Nucleus accumbens (tissue), 56 donors: ENCODE measurements around the gene EFHC1.
A peak's percentile ranks its signal among the peaks of the same experiment; 100 is the strongest.
"Not testable (repeated sequence)": the region's sequence is repeated elsewhere in the genome, so short reads cannot be mapped to it uniquely, and the experiment has no call there.

Experiments used
- DNase-seq, 56 donors: peaks; one replicate each; lab custom pipeline; 2025; lab: John Stamatoyannopoulos, UW

Gene EFHC1, protein sequence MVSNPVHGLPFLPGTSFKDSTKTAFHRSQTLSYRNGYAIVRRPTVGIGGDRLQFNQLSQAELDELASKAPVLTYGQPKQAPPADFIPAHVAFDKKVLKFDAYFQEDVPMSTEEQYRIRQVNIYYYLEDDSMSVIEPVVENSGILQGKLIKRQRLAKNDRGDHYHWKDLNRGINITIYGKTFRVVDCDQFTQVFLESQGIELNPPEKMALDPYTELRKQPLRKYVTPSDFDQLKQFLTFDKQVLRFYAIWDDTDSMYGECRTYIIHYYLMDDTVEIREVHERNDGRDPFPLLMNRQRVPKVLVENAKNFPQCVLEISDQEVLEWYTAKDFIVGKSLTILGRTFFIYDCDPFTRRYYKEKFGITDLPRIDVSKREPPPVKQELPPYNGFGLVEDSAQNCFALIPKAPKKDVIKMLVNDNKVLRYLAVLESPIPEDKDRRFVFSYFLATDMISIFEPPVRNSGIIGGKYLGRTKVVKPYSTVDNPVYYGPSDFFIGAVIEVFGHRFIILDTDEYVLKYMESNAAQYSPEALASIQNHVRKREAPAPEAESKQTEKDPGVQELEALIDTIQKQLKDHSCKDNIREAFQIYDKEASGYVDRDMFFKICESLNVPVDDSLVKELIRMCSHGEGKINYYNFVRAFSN

GRCh38 chr6:52419809-52420667, at the start of gene EFHC1:
Gene EFHC1 (plus strand): TSS chr6:52420342. CDS start chr6:52420411, 69 bp downstream.
- peak; percentile 82 to 99 (median 96) for DNase-seq

DNA sequence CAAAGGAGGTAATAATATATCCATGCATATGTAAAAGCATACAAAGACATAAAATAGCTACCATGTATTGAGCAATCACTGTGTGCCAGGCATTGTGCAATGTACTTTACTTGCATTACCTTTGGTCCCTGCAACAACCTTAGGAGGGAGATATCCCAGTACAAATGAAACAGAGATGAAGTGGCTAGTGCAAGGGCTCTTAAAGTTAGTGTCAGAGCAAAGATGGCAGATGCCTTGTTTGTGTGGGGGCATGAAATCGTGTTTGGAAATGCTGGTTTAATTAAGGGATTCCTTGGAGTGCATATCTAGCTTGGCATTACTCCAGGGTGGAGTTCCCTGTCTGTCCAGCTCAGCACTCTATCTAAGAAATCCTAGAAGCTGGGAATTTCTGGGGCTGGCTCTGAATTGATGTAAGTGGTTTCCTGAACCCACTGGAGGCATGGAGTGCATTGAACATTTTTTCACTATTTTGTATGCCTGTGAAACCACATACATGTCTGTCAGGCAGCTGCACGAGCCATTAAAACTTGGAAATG, 48.4 kb upstream of the EFHC1 start:
- DNase-seq, result no peak

GRCh38 chr6:52373151-52373690, 46.9 kb upstream of the EFHC1 start:
- peak in 9 of 56 donors; percentile 9 to 50 (median 20) for DNase-seq

DNA sequence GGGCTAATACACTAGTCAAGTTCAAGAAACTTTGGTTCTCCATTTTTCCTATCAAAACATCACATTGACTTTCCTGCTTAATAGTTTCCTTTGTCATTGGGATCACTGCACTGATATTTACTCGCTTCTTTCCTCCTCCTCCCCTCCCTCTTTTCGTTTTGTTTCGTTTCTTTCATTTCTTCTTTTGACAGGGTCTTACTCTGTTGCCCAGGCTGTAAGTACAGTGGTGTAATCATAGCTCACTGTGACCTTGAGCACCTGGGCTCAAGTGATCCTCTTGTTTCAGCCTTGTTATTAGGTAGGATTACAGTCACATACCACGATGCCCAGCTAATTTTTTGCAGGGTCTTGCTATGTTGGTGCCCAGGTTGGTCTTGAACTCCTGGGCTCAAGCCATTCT, 45.9 kb upstream of the EFHC1 start:
- DNase-seq, result no peak

GRCh38 chr6:52375780-52376556, 44.2 kb upstream of the EFHC1 start:
- DNase-seq, result peak in 11 of 56 donors; percentile 9 to 30 (median 16)

DNA sequence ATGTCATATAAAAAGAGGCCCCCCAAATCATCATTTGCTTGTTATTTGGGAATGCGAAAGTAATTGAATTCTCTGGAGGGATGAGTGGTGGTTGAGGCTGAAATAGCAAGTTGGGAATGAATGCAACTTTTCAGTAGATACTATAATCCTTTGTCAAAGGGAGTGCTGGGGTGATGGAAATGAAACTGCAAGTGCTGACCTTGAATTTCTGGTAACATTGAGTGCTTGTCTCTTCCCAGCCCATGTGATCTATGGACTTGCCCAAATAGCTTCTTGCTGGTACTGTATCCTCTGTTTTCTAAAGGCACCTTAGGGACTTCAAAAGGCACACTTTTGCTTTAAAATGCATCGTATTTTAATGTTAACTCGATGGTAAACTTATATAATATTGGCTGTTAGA, 43.4 kb upstream of the EFHC1 start:
- peak in 18 of 56 donors; percentile 9 to 44 (median 22) for DNase-seq

DNA sequence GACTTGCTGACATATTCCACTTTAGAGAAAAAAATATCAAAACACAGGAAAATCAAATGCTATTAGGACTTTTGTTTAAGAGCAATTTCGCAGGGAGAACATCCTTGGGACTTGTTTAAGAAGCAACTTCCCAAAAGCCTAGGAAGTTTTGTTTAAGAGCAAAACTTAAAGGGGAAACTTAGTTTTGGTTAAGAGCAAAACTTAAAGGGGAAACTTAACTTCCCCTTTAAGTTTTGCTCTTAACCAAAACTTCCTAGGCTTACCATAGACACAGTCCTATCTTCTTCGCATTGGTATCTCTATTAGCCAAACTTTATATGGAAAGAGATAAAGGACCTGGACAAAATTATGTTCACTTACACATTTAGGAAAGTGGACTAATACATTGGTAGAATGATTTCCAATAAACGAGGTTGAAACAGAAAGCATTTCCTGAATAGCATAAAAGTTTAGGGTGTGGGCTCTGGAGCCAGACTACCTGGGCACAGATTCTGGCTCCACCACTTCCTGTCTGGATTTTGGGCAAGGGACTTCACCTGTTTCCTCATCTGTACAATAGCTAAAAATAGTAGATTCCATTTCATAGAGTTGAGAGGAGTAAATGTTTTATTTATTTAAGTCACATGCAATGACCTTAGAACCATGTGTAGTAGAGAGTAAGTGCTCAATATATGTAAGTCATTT, 42.5 kb upstream of the EFHC1 start:
- no peak for DNase-seq

GRCh38 chr6:52381249-52381648, 38.9 kb upstream of the EFHC1 start:
- no peak for DNase-seq

DNA sequence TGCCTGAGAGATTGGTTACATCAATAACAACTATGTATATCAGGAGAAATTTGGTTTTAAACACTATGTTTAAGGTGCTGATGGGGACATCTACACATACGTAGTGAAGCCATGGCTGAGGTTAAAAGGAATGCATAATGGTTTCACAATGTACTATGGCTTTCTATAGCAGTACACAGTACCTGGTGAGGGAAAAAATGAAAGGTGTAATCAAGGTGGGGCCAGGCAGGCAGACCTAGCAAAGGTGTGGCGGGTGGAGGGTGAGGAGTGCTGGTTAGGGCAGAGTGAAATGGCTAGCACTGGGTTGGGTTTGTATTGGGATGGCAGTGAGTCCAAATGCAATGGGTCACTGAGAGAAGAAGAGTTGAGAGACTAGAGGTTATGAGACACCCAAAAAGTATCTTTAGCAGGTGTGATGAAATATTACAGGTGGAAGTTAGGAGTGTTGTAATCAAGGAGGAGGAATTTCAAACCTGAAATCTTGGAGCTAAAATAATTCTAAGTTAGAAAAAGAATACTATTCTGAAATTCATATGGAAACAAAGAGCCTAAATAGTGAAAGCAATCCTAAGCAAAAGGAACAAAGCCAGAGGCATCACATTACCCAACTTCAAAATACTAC, 35.9 kb upstream of the EFHC1 start:
- DNase-seq, result no peak

- no peak for DNase-seq
These were observed 35.1 kb upstream of the EFHC1 start for GRCh38 chr6:52385074-52385473.

DNA sequence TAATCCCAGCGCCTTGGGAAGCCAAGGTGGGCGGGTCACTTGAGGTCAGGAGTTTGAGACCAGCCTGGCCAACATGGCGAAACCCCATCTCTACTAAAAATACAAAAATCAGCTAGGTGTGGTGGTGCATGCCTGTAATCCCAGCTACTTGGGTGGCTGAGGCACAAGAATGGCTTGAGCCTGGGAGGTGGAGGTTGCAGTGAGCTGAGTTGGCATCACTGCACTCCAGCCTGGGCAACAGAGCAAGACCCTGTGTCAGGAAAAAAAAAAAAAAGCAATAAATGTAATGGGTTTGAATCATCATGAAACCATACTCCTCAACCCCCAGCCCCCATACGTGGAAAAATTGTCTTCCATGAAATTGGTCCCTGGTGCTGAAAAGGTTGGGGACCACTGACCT, 32.0 kb upstream of the EFHC1 start:
- DNase-seq, result not testable (repeated sequence)

GRCh38 chr6:52388790-52389189, 31.4 kb upstream of the EFHC1 start:
- peak in 28 of 56 donors; percentile 7 to 56 (median 26) for DNase-seq

GRCh38 chr6:52389264-52389625, 30.9 kb upstream of the EFHC1 start:
- no peak for DNase-seq

- DNase-seq, result peak in 6 of 56 donors; percentile 5 to 27 (median 13)
These were observed 30.3 kb upstream of the EFHC1 start for GRCh38 chr6:52389626-52390360.

DNA sequence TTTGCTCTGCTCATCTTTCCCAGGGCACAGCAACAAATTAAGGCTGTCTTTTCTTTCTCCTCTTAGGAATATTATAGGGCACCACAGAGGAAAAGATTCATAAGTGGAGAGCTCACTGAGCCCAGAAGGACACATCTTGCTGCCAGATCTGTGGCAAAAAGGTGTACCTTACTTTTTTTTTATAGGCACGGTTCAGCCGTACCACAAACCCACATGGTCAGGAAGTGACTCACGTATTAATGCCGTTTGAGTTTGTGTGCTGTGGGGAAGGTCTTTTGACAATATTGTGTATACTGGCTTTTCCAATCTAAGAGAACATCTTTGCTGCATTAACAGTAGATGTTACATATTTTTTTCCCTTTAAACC, 29.8 kb upstream of the EFHC1 start:
- no peak for DNase-seq

GRCh38 chr6:52391599-52391998, 28.5 kb upstream of the EFHC1 start:
- peak in 4 of 56 donors; percentile 12 to 37 (median 18) for DNase-seq

DNA sequence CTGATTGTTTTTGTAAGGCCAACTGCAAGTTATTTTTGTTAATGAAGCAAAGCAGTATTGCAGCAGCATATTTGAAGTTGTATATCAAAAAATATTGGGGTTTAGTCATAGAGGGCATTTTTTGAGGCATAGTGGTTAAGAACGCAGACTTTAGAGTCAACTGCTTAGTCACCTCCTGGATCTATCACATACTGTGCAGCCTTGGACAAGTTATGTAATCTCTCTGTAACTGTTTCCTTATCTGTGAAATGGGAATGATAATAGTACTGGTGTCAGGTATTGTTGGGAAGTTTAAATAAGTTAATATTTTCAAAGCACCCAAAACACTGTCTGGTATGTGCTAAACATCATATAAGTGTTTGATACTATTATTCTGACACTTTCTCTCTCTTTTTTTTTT, 27.2 kb upstream of the EFHC1 start:
- no peak for DNase-seq

DNA sequence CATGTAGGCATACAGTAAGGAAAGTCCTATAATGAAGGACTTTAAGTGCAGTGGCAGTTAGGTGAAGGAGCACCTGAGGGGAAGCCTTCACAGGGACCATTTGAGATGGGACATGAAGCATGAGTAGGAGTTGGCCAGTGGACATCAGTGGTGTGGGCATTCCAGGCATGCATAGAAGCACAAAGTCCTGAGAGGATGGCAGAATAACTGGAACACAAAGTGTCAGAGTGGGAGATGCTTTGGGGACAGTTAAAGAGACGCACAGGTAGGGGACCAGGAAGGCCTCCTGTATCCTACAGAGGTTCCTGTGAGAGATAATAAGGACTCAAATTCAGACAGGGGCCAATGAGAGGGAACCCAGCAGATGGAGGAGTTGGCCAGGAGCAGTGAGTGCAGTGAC, 26.4 kb upstream of the EFHC1 start:
- DNase-seq, result no peak
